Eye (tissue), 1 donor: ENCODE data around the gene DENND1A.

Experiments
- DNase-seq: peaks from one replicate; pipeline ENCODE4 v3.0.0-alpha.2; 2015

Gene DENND1A

GRCh38 chr9:123475407-123475806 lies 454.5 kb downstream of the DENND1A start:
- DNase-seq = no peak

- DNase-seq = peak; percentile 91
These were observed 456.9 kb downstream of the DENND1A start for GRCh38 chr9:123472862-123473614.

DNA sequence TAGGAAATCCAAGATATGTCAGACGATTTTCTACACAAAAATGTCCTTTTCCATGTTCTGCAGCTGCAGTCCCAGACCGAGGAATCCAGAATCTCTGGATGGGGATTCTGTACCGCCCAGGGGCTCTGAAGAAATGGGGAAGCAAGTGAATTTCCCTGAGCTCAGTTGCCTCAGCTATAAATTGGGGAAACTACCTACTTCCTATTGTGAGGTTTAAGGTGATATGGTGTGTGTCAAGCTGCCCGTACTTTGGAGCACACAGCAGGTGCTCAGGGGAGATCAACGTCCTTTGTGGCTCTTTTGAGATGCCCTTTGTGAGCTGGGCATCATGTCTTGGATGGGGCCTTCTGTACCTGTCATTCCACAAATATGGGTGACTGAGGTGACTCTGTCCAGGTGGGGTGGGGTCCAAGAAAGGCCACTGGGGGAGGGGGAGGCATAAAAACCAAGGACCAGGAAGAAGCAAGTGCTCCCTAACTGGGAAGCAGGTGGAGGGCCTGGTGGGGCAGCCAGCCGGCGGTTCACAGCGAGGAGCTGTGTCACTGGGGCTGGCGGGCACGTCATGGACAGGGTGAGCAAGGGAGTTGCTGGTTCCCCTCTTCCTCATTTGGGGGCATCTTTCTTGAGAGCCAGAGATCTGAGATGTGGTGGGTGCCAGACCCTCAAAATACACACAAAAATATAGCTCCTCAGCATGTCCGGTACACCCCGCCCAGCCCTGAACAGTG lies 457.9 kb downstream of the DENND1A start:
- DNase-seq = no peak

GRCh38 chr9:123470991-123471770 lies 458.7 kb downstream of the DENND1A start:
- DNase-seq = no peak

GRCh38 chr9:123470121-123470782 lies 459.7 kb downstream of the DENND1A start:
- DNase-seq = peak; percentile 23

GRCh38 chr9:123469282-123469681 lies 460.6 kb downstream of the DENND1A start:
- DNase-seq = no peak

DNA sequence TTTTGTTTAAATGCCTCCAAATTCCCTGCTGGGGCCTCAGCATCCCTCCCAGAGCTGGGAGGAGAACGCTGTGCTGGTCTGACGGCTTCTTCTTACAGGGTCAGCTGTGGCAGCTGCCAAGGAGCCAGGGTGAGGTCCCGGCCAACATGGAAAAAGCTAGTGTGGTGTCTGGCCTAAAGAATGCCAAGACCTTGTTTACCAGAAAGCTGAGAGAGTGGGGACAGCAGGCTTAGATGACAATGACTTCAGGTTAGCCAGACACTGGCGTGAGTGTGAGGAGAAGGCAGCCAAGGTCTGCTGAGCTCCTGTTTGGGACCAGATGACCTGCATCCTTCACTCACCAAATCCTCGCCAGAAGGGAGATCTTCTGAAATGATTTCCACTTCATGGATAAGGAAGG lies 461.4 kb downstream of the DENND1A start:
- no peak for DNase-seq

GRCh38 chr9:123465304-123465703 lies 464.6 kb downstream of the DENND1A start:
- DNase-seq = no peak

- DNase-seq = no peak
These were observed 469.8 kb downstream of the DENND1A start for GRCh38 chr9:123460091-123460490.

- peak; percentile 72 for DNase-seq
These were observed 472.3 kb downstream of the DENND1A start for GRCh38 chr9:123457583-123457982.

- DNase-seq = no peak
These were observed 473.9 kb downstream of the DENND1A start for GRCh38 chr9:123456011-123456410.

GRCh38 chr9:123455187-123455586 lies 474.7 kb downstream of the DENND1A start:
- DNase-seq = no peak

DNA sequence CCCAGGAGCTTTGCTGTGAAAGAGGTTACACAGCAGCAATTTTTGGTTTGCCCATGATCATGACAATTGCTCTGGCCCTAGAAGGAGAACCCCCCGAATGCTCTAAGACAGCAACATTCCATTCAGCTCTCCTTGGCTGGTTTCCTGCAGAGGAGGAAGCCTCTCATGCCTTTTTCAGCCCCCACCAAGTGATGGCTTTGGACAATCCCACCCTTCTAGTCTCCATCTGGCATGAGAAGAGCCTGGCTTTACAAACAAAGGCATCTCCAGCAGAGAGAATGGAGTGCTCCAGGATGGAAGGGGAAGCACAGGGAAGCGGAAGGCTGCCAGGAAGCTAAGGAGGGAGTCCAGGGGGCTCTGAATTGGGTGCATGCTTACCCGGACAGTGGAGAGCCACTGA lies 475.6 kb downstream of the DENND1A start:
- DNase-seq = no peak

- DNase-seq = peak; percentile 61
These were observed 476.1 kb downstream of the DENND1A start for GRCh38 chr9:123453831-123454321.

GRCh38 chr9:123453076-123453667 lies 476.8 kb downstream of the DENND1A start:
- DNase-seq = no peak

- DNase-seq = no peak
These were observed 478.9 kb downstream of the DENND1A start for GRCh38 chr9:123450996-123451395.

DNA sequence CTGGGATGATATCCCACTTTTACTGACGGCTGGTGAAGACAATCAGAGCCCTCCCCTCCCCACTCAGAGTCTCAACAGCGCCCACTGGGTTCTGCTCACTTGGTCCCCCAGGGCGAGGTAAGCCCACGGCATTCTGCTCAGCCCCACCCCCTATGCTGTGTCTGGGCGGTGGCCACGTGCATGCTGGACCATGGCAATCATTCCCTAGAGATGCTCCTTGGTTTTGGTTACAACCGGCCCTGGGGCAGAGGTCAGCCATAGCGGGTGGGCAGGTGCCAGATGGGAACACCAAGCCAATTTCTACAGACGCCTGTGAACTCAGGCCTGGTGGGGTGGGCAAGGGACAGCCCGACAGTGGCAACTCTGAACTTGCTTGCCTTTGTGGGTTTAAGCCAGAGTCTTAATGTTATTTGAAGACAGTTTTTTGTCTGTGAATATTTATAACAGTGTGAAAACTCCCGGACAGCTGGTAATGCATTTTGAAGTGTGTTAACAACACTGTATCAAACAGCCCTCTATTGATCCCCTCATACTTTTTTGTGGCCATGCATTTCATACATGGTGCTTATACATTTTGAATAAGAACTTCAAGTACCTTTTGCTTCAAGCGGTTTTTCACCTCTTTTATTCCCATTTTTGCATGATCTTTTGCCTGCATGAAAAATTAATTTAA lies 479.7 kb downstream of the DENND1A start:
- DNase-seq = no peak

- no peak for DNase-seq
These were observed 481.8 kb downstream of the DENND1A start for GRCh38 chr9:123447934-123448646.

DNA sequence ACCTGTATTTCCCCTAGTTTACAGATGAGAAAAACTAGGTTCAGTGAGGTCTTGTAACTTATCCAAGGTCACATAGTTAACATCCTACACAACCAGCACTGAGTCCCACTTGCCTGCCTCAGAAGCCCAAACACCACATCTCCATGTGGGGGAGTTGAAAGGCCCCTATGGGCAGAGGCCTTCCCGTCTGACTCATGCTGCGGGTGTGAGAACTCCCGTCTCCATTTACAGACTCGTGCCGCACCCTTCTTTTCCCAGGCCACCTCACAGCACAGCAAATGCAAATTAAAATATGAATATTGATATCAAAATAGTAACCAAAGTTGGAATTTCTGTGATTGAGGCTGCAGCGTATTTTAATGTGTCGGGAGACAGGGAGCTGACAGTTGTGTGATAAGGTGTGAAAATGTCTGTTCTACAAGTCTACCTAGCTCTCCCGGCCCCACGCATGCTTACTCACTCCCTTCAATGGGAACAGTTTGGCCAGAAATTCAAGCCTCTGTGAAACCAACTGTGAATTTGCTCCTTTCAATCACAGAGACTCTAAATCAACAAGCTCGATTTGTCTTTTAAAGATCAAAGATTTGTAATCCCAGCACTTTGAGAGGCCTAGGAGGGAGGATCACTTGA lies 483.8 kb downstream of the DENND1A start:
- DNase-seq = no peak

- no peak for DNase-seq
These were observed 484.8 kb downstream of the DENND1A start for GRCh38 chr9:123445116-123445515.

- no peak for DNase-seq
These were observed 488.2 kb downstream of the DENND1A start for GRCh38 chr9:123441769-123442168.
